ENCODE measurements around the gene CST7. TPM values are rescaled to one million over a fixed set of nuclear protein-coding genes. Genes with fewer than 3 reads are reported as not detected.
A peak's percentile ranks its signal among the peaks of the same experiment; 100 is the strongest.
"Not testable (repeated sequence)": the region's sequence is repeated elsewhere in the genome, so short reads cannot be mapped to it uniquely, and the experiment has no call there.

The CST7 gene
- total and polyA plus RNA-seq, 5 donors from 2014 or later = 30.7 to 208 (median 133) TPM

- H3K4me1 Mint-ChIP-seq = peaks cover 17 to 48% (median 31%) of the 10 kb centered on the region in 4 donors
- peaks cover 0 to 39% (median 10%) of the 10 kb centered on the region in 7 donors for H3K9me3 Mint-ChIP-seq
- ATAC-seq (ENCODE audit: low read depth in 2 of 2); H3K9me3 ChIP-seq (ENCODE audit: control insufficient read depth in 2 of 2, low read length in 2 of 2); DNase-seq; H3K36me3 ChIP-seq (ENCODE audit: control insufficient read depth, insufficient read depth, low read length); H3K27me3 Mint-ChIP-seq; H3K27me3 ChIP-seq (ENCODE audit: control insufficient read depth, insufficient read depth, low read length); H3K4me3 ChIP-seq (ENCODE audit: low read depth, low read length); H3K27ac ChIP-seq (ENCODE audit: insufficient read depth, low read length, poor library complexity, severe bottlenecking); H3K27ac Mint-ChIP-seq: not testable (repeated sequence)
- peak overlapping the region in 1 of 4 donors; percentile 66 for H3K4me3 Mint-ChIP-seq
- H3K4me1 ChIP-seq (ENCODE audit: control insufficient read depth, insufficient read depth, low read length, poor library complexity, severe bottlenecking) = peaks cover 28% of the 10 kb centered on the region
- H3K36me3 Mint-ChIP-seq = peaks cover 15% of the 10 kb centered on the region
Observed at GRCh38 chr20:24946376-24946775, 2.7 kb upstream of the CST7 start.

GRCh38 chr20:24948396-24948938 lies 602 bp upstream of the CST7 start:
- Histone ChIP-seq H3K27ac (ENCODE audit: insufficient read depth, low read length, poor library complexity, severe bottlenecking) (peak overlapping the region; percentile 61), H3K4me1 (ENCODE audit: control insufficient read depth, insufficient read depth, low read length, poor library complexity, severe bottlenecking) (peaks cover 35% of the 10 kb centered on the region), H3K4me3 (ENCODE audit: low read depth, low read length) (peak overlapping the region; percentile 41)
- H3K27me3 Mint-ChIP-seq; H3K27me3 ChIP-seq (ENCODE audit: control insufficient read depth, insufficient read depth, low read length); ATAC-seq (ENCODE audit: low read depth in 2 of 2); H3K9me3 ChIP-seq (ENCODE audit: control insufficient read depth in 2 of 2, low read length in 2 of 2); H3K36me3 ChIP-seq (ENCODE audit: control insufficient read depth, insufficient read depth, low read length); DNase-seq: not testable (repeated sequence)
- H3K36me3 Mint-ChIP-seq = peaks cover 15% of the 10 kb centered on the region
- H3K4me1 Mint-ChIP-seq = peaks cover 17 to 59% (median 39%) of the 10 kb centered on the region in 4 donors
- H3K4me3 Mint-ChIP-seq = peak overlapping the region; percentile 73 to 87 (median 86)
- H3K9me3 Mint-ChIP-seq = peaks cover 0 to 33% (median 10%) of the 10 kb centered on the region in 7 donors
- H3K27ac Mint-ChIP-seq = peak overlapping the region; percentile 78 to 95 (median 95)

GRCh38 chr20:24949756-24950127 lies 673 bp downstream of the CST7 start:
- Mint-ChIP-seq H3K9me3 (peaks cover 0 to 33% (median 9%) of the 10 kb centered on the region in 7 donors), H3K27ac (peak overlapping the region; percentile 80 to 95 (median 95)), H3K4me1 (peaks cover 17 to 71% (median 42%) of the 10 kb centered on the region in 4 donors), H3K36me3 (peaks cover 15% of the 10 kb centered on the region), H3K27me3 (no peaks in the 10 kb centered on the region), H3K4me3 (peak overlapping the region; percentile 73 to 87 (median 86))
- DNase-seq = peak in 1 of 3 donors; percentile 15
- ATAC-seq (ENCODE audit: low read depth in 2 of 2) = no peak
- Histone ChIP-seq H3K36me3 (ENCODE audit: control insufficient read depth, insufficient read depth, low read length) (peaks cover 4% of the 10 kb centered on the region), H3K9me3 (ENCODE audit: control insufficient read depth in 2 of 2, low read length in 2 of 2) (peaks cover 0 to 2% of the 10 kb centered on the region in 2 experiments), H3K27me3 (ENCODE audit: control insufficient read depth, insufficient read depth, low read length) (no peaks in the 10 kb centered on the region), H3K27ac (ENCODE audit: insufficient read depth, low read length, poor library complexity, severe bottlenecking) (peak overlapping the region; percentile 61), H3K4me1 (ENCODE audit: control insufficient read depth, insufficient read depth, low read length, poor library complexity, severe bottlenecking) (peaks cover 45% of the 10 kb centered on the region), H3K4me3 (ENCODE audit: low read depth, low read length) (peak overlapping the region; percentile 69)

- H3K4me1 ChIP-seq (ENCODE audit: control insufficient read depth, insufficient read depth, low read length, poor library complexity, severe bottlenecking) = peaks cover 50% of the 10 kb centered on the region
- peaks cover 4% of the 10 kb centered on the region for H3K36me3 ChIP-seq (ENCODE audit: control insufficient read depth, insufficient read depth, low read length)
- ATAC-seq (ENCODE audit: low read depth in 2 of 2) (no peak), DNase-seq (no peak)
- peak overlapping the region; percentile 86 to 95 (median 95) for H3K27ac Mint-ChIP-seq
- no peaks in the 10 kb centered on the region for H3K27me3 ChIP-seq (ENCODE audit: control insufficient read depth, insufficient read depth, low read length)
- H3K4me1 Mint-ChIP-seq = peaks cover 17 to 73% (median 45%) of the 10 kb centered on the region in 4 donors
- peaks cover 0 to 28% (median 9%) of the 10 kb centered on the region in 7 donors for H3K9me3 Mint-ChIP-seq
- peak overlapping the region; percentile 69 for H3K4me3 ChIP-seq (ENCODE audit: low read depth, low read length)
- H3K27ac ChIP-seq (ENCODE audit: insufficient read depth, low read length, poor library complexity, severe bottlenecking) = peak overlapping the region; percentile 61
- H3K4me3 Mint-ChIP-seq = peak overlapping the region; percentile 73 to 87 (median 86)
- H3K27me3 Mint-ChIP-seq = no peaks in the 10 kb centered on the region
- peaks cover 14% of the 10 kb centered on the region for H3K36me3 Mint-ChIP-seq
- H3K9me3 ChIP-seq (ENCODE audit: control insufficient read depth in 2 of 2, low read length in 2 of 2) = peaks cover 0 to 2% of the 10 kb centered on the region in 2 experiments
Observed at GRCh38 chr20:24950128-24950835, 1.2 kb downstream of the CST7 start.

- H3K36me3 Mint-ChIP-seq = peaks cover 7% of the 10 kb centered on the region
Observed at GRCh38 chr20:24950836-24951525, 1.9 kb downstream of the CST7 start.

GRCh38 chr20:24951536-24952083 lies 2.5 kb downstream of the CST7 start:
- H3K4me1 Mint-ChIP-seq = peaks cover 9 to 70% (median 44%) of the 10 kb centered on the region in 4 donors
- no peaks in the 10 kb centered on the region for H3K9me3 ChIP-seq (ENCODE audit: control insufficient read depth in 2 of 2, low read length in 2 of 2)
- no peaks in the 10 kb centered on the region for H3K27me3 Mint-ChIP-seq
- ATAC-seq (ENCODE audit: low read depth in 2 of 2) (no peak), DNase-seq (no peak)
- peaks cover 0 to 15% (median 5%) of the 10 kb centered on the region in 7 donors for H3K9me3 Mint-ChIP-seq
- H3K36me3 ChIP-seq (ENCODE audit: control insufficient read depth, insufficient read depth, low read length) = peaks cover 4% of the 10 kb centered on the region
- H3K27ac ChIP-seq (ENCODE audit: insufficient read depth, low read length, poor library complexity, severe bottlenecking) = no peak overlapping the region
- H3K4me3 Mint-ChIP-seq = peak overlapping the region in 3 of 4 donors; percentile 58 to 84 (median 73)
- H3K4me3 ChIP-seq (ENCODE audit: low read depth, low read length) = no peak overlapping the region
- no peaks in the 10 kb centered on the region for H3K27me3 ChIP-seq (ENCODE audit: control insufficient read depth, insufficient read depth, low read length)
- H3K36me3 Mint-ChIP-seq = peaks cover 5% of the 10 kb centered on the region
- H3K27ac Mint-ChIP-seq = peak overlapping the region; percentile 43 to 95 (median 75)
- peaks cover 50% of the 10 kb centered on the region for H3K4me1 ChIP-seq (ENCODE audit: control insufficient read depth, insufficient read depth, low read length, poor library complexity, severe bottlenecking)

More at GRCh38 chr20:24950836-24951525, 1.9 kb downstream of the CST7 start:
- ATAC-seq (ENCODE audit: low read depth in 2 of 2) (no peak), DNase-seq (no peak)
- H3K4me1 ChIP-seq (ENCODE audit: control insufficient read depth, insufficient read depth, low read length, poor library complexity, severe bottlenecking) = peaks cover 50% of the 10 kb centered on the region
- peaks cover 0 to 2% of the 10 kb centered on the region in 2 experiments for H3K9me3 ChIP-seq (ENCODE audit: control insufficient read depth in 2 of 2, low read length in 2 of 2)
- H3K27me3 Mint-ChIP-seq = no peaks in the 10 kb centered on the region
- no peaks in the 10 kb centered on the region for H3K27me3 ChIP-seq (ENCODE audit: control insufficient read depth, insufficient read depth, low read length)
- H3K27ac ChIP-seq (ENCODE audit: insufficient read depth, low read length, poor library complexity, severe bottlenecking) = peak overlapping the region; percentile 61
- H3K27ac Mint-ChIP-seq = peak overlapping the region; percentile 74 to 95 (median 81)
- peaks cover 0 to 21% (median 5%) of the 10 kb centered on the region in 7 donors for H3K9me3 Mint-ChIP-seq
- peak overlapping the region; percentile 19 for H3K4me3 ChIP-seq (ENCODE audit: low read depth, low read length)
- peaks cover 4% of the 10 kb centered on the region for H3K36me3 ChIP-seq (ENCODE audit: control insufficient read depth, insufficient read depth, low read length)
- peak overlapping the region; percentile 73 to 87 (median 86) for H3K4me3 Mint-ChIP-seq
- peaks cover 10 to 72% (median 44%) of the 10 kb centered on the region in 4 donors for H3K4me1 Mint-ChIP-seq
